ENCODE measurements around the gene TEX101. TPM values are rescaled to one million over a fixed set of nuclear protein-coding genes. Genes with fewer than 3 reads are reported as not detected.

TEX101 gene
- total RNA-seq, 1 donor from 2014 or later, result not detected

DNA sequence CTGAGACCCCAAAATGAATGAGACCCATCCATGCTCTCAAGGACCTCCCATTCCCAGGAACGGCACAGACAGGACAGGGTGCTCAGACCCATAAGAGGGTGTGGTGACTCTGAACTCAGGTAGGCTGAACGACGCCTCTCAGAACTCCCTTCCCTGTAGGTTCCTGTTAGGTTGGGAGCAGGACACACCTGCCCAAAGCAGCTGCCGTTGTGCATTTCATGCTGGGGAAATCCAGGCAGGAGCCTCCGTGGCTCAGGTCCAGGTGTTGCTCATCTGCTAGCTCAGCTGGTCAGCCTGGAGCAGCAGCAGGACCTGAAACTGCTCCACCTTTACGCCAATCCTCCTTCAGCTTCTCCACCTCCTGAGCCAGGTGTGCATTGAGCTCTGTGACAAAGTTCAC lies 19.1 kb upstream of the TEX101 start:
- Mint-ChIP-seq H3K9me3 (no peaks in the 10 kb centered on the region), H3K27ac (no peak overlapping the region), H3K36me3 (ENCODE audit: low read depth) (no peaks in the 10 kb centered on the region), H3K4me1 (no peaks in the 10 kb centered on the region), H3K27me3 (peaks cover 4% of the 10 kb centered on the region), H3K4me3 (no peak overlapping the region)
- intact Hi-C loops (cut with micrococcal nuclease), result no loop called here
- no peak for DNase-seq

DNA sequence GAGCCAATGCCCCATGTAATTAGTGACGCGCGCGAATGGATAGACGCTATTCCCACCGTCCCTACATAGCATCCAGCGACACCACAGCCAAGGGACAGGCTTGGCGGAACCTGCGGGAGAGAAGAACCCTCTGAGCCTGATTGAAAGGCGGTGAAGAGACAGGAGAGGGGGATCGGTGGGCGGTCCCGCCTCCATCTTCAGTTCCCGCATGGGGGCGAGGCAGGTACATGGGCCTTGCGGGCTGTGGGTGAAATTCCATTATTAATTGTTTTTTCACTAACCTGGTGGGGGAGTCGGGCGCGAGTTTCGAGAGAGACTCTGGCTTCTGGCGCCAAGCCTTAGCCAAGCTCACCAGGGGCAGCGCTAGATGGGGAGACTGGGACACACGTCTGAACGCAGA lies 8.4 kb upstream of the TEX101 start:
- H3K36me3 Mint-ChIP-seq (ENCODE audit: low read depth), result no peaks in the 10 kb centered on the region
- peaks cover 3% of the 10 kb centered on the region for H3K27me3 Mint-ChIP-seq
- no peak for DNase-seq
- intact Hi-C loops (cut with micrococcal nuclease), result no loop called here
- H3K4me3 Mint-ChIP-seq, result no peak overlapping the region
- H3K27ac Mint-ChIP-seq, result no peak overlapping the region
- H3K9me3 Mint-ChIP-seq, result no peaks in the 10 kb centered on the region
- H3K4me1 Mint-ChIP-seq, result no peaks in the 10 kb centered on the region

DNA sequence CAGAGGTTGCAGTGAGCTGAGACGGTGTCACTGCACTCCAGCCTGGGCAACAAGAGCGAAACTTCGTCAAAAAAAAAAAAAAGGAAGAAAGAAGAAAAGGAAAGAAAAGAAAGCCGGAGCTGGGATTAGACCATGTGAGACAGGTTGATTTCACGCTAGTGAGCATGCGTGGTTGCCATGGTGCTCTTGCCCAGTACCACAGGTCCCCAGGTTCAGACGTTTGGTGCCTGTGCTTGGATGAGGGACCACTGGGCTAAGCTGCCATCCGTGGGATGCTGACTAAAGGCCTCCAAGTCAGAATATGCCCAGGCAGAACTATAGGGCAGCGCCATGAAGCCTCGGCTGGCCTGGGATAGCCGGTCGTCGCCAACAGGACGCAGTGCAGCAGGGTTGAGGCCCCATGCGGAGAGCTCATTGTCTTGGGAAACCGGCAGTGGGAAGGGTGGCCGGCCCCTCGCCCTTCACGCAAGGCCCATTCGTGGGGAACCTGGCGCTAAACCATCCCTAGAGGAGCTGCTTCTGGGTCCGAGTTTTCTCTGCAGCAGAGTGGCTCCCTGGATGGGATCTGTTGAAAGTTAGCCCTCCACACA lies 7.2 kb upstream of the TEX101 start:
- intact Hi-C loops (cut with micrococcal nuclease), result no loop called here
- DNase-seq, result no peak
- H3K4me1 Mint-ChIP-seq, result no peaks in the 10 kb centered on the region
- no peaks in the 10 kb centered on the region for H3K9me3 Mint-ChIP-seq
- H3K4me3 Mint-ChIP-seq, result no peak overlapping the region
- peaks cover 3% of the 10 kb centered on the region for H3K27me3 Mint-ChIP-seq
- no peak overlapping the region for H3K27ac Mint-ChIP-seq
- H3K36me3 Mint-ChIP-seq (ENCODE audit: low read depth), result no peaks in the 10 kb centered on the region

DNA sequence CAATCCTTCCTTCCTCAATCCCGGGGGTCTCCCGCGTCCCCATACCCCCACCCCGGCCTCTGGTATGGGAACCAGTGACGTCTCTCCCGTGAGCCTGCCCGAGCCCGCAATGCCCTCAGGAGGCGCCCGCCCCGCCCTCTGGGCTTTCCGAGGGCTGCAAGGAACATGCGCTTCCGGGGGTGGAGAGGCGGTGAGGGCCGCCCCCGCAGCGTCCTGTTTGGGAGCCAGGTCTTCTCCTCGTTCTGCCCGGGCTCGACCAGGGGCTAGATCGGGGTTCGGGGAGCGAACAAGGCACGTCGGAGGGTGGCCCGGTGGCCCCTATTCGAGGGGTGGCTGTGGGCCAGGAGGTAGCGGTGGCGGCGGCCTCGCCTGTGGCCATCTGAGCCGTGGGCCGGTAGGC lies 6.6 kb upstream of the TEX101 start:
- H3K4me1 Mint-ChIP-seq, result no peaks in the 10 kb centered on the region
- no peaks in the 10 kb centered on the region for H3K9me3 Mint-ChIP-seq
- peaks cover 3% of the 10 kb centered on the region for H3K27me3 Mint-ChIP-seq
- no peak for DNase-seq
- no peak overlapping the region for H3K27ac Mint-ChIP-seq
- H3K4me3 Mint-ChIP-seq, result no peak overlapping the region
- intact Hi-C loops (cut with micrococcal nuclease), result no loop called here
- H3K36me3 Mint-ChIP-seq (ENCODE audit: low read depth), result no peaks in the 10 kb centered on the region

DNA sequence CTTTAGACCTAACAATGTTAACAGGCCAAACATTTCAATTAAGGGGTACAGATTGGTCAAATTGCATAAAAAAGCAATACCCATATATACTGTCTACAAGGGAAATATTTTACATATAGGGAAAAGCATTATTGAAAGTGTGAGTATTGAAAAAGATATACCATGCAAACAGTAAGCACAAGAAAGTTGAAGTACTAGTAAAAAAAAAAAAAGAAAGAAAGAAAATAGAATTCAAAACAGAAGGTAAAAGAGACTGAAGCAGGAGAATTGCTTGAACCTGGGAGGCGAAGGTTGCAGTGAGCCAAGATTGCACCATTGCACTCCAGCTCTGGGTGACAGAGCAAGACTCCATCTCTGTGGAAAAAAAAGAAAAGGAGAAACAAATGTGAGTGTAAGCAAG lies 5.3 kb upstream of the TEX101 start:
- H3K36me3 Mint-ChIP-seq (ENCODE audit: low read depth), result no peaks in the 10 kb centered on the region
- no peak overlapping the region for H3K4me3 Mint-ChIP-seq
- no peak for DNase-seq
- H3K4me1 Mint-ChIP-seq, result no peaks in the 10 kb centered on the region
- no peak overlapping the region for H3K27ac Mint-ChIP-seq
- intact Hi-C loops (cut with micrococcal nuclease), result no loop called here
- H3K27me3 Mint-ChIP-seq, result peaks cover 3% of the 10 kb centered on the region
- no peaks in the 10 kb centered on the region for H3K9me3 Mint-ChIP-seq

DNA sequence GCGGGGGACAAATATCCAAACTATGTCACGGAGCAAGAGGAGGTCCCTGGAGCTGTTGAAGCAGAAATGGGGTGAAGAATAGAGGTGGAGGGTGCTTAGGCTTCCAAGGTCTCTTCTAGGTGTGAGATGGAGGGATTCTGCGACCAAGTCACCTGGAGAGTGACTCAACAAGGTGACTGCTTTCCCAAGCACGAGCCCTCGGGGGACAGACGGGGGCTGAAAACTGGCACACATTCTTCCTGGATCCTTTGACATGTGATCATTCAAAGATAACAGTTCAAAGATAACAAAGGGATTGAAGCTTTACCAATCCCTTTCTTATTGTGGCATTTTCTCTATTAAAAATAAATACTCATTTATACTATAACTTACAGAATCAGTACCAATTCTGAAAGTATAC lies 2.2 kb upstream of the TEX101 start:
- DNase-seq, result no peak
- Mint-ChIP-seq H3K27ac (no peak overlapping the region), H3K27me3 (no peaks in the 10 kb centered on the region), H3K4me3 (no peak overlapping the region), H3K9me3 (no peaks in the 10 kb centered on the region), H3K4me1 (no peaks in the 10 kb centered on the region), H3K36me3 (ENCODE audit: low read depth) (no peaks in the 10 kb centered on the region)
- intact Hi-C loops (cut with micrococcal nuclease), result no loop called here

DNA sequence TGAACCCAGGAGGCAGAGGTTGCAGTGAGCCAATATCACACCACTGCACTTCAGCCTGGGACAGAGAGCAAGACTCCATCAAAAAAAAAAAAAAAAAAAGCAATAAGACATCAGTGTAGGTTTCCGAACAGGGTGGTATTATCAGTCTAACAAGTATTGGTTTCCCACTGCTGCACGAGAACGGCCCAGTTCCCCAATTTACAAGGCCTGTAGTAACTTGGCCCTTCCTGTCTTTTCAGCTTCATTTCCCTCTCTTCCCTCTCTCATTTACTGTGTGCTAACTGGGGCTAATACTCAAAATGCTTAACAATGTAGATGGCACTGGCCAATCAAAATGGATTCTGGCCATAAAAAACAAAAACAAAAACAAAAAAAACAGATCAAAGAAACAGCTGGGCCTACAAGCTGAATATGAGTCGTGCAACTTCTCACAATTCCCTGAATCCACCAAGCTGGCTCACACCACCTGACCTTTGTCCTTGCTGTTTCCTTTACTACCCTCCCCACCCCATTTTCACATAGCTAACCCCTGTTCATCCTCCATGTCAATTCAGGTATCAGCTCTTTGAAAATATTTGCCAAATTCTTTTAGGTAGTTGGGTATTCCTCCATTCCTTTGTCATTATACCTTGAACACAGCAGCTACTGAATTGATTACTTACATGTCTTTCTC lies 2.4 kb downstream of the TEX101 start:
- peaks cover 7% of the 10 kb centered on the region for H3K27me3 Mint-ChIP-seq
- H3K4me3 Mint-ChIP-seq, result no peak overlapping the region
- no peak overlapping the region for H3K27ac Mint-ChIP-seq
- H3K4me1 Mint-ChIP-seq, result no peaks in the 10 kb centered on the region
- H3K36me3 Mint-ChIP-seq (ENCODE audit: low read depth), result no peaks in the 10 kb centered on the region
- H3K9me3 Mint-ChIP-seq, result no peaks in the 10 kb centered on the region
- no peak for DNase-seq
- intact Hi-C loops (cut with micrococcal nuclease), result no loop called here

DNA sequence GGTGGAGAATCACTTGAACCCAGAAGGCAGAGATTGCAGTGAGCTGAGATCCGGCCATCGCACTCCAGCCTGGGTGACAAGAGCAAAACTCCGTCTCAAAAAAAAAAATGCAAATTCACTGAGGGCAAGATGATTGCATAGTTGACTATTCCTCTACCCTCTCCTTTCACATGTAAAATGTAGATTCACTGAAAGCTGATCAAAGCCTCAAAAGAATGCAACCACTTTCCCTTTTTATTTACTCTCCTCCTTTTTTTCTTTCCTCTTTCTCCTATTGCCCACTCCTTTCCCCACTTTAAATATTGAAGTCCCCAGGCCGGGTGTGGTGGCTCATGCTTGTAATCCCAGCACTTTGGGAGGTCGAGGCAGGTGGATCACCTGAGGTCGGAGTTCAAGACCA lies 6.3 kb downstream of the TEX101 start:
- no peak overlapping the region for H3K4me3 Mint-ChIP-seq
- H3K4me1 Mint-ChIP-seq, result peaks cover 2% of the 10 kb centered on the region
- H3K36me3 Mint-ChIP-seq (ENCODE audit: low read depth), result no peaks in the 10 kb centered on the region
- H3K9me3 Mint-ChIP-seq, result no peaks in the 10 kb centered on the region
- no peak for DNase-seq
- intact Hi-C loops (cut with micrococcal nuclease), result no loop called here
- no peak overlapping the region for H3K27ac Mint-ChIP-seq
- H3K27me3 Mint-ChIP-seq, result peaks cover 10% of the 10 kb centered on the region

DNA sequence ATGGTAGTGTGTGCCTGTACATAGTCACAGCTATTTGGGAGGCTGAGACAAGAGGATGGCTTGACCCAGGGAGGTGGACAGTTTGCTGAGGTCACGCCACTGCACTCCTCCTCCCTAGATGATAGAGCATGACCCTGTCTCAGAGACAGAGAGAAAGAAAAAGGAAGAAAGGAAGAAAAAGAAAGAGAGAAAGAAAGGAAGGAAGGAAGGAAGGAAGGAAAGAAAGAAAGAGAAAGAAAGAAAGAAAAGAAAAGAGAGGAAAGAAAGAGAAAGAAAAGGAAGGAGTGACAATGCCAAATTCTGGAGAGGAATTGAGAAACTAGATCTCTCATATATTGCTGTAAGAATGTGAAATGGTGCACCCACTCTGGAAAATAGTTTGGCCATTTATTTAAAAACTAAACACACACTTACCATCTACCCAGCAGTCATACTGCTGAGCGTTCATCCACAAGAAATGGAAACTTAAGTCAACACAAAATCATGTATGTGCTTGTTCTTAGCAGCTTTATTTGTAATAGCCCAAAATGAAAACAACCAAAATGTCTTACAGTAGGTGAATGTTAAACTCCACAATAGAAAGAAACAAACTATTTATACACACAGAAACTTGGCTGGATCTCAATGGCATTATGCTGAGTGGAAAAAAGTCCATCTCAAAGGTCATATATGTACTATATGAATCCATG lies 7.5 kb downstream of the TEX101 start:
- H3K9me3 Mint-ChIP-seq, result no peaks in the 10 kb centered on the region
- no peak overlapping the region for H3K4me3 Mint-ChIP-seq
- no peak overlapping the region for H3K27ac Mint-ChIP-seq
- peaks cover 14% of the 10 kb centered on the region for H3K27me3 Mint-ChIP-seq
- intact Hi-C loops (cut with micrococcal nuclease), result no loop called here
- H3K4me1 Mint-ChIP-seq, result peaks cover 2% of the 10 kb centered on the region
- H3K36me3 Mint-ChIP-seq (ENCODE audit: low read depth), result no peaks in the 10 kb centered on the region
- DNase-seq, result no peak

DNA sequence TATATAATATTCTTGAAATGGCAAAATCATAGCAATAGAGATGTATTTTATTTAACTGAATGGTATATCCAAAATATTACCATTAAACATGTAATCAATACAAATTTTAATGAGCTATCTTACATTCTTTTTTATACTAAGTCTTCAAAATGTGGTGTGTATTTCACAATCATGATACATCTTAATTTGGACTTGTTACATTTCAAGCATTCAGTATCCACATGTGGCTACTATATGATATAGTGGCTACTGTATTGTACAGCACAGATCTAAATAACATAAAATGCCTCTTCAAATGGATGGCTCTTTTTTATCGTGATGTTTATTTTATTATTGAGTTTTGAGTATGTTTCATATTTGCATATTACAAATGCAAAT lies 8.0 kb downstream of the TEX101 start:
- H3K27me3 Mint-ChIP-seq, result peaks cover 14% of the 10 kb centered on the region
- H3K4me1 Mint-ChIP-seq, result peaks cover 2% of the 10 kb centered on the region
- H3K4me3 Mint-ChIP-seq, result no peak overlapping the region
- H3K36me3 Mint-ChIP-seq (ENCODE audit: low read depth), result no peaks in the 10 kb centered on the region
- intact Hi-C loops (cut with micrococcal nuclease), result no loop called here
- no peak overlapping the region for H3K27ac Mint-ChIP-seq
- DNase-seq, result no peak
- no peaks in the 10 kb centered on the region for H3K9me3 Mint-ChIP-seq

DNA sequence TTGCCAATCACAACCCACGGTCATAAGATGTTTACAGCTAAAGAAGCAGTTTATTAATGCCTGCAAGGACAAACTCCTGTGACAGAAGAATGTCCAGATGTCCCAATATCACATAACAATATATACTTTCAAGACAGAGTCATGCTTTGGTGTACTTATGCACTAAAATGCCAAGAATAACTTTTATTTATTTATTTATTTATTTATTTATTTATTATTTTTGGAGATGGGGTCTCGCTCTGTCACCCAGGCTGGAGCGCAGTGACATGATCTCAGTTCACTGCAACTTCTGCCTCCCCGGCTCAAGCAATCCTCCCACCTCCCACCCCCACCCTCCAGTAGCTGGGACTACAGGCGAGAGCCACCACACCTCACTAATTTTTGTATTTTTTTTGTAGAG lies 9.1 kb downstream of the TEX101 start:
- intact Hi-C loops (cut with micrococcal nuclease), result no loop called here
- DNase-seq, result no peak
- Mint-ChIP-seq H3K4me1 (peaks cover 2% of the 10 kb centered on the region), H3K27me3 (peaks cover 11% of the 10 kb centered on the region), H3K4me3 (no peak overlapping the region), H3K36me3 (ENCODE audit: low read depth) (no peaks in the 10 kb centered on the region), H3K9me3 (no peaks in the 10 kb centered on the region), H3K27ac (no peak overlapping the region)

DNA sequence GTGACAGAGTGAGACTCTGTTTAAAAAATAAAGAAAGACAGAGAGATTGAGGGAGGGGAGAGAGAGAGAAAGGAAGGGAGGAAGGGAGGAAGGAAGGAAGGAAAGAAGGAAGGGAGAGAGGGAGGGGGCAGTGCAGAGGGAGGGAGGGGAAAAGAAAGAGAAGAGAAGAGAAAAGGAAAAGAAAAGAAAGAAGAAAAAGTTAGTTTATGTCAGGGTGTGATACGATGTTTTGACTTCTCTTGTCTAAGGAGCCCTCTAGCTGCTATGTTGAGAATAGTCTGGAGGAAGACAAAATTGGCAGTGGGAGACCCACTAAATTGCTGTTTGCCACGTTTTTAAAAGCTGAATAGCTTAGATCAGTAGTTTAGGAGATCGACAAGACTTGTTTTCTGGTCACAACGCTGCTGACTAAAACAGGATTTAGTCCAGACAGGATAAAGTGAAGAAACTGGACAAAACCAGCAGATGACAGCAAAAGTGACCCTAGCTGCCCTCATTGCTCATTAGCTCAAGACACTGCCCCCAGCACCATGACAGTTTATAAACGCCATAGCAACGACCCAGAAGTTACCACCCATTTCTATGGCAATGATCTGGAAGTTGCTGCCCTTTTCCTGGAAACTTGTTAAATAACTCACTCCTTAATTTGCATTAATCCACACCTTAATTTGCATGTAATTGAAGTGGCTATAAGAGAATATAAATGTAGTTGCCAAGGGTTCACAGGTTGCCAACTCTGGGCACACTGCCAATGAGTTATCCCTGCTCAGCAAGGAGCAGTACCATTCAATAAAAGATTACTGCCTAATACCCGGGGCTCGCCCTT lies 11.1 kb downstream of the TEX101 start:
- intact Hi-C loops (cut with micrococcal nuclease), result no loop called here
- no peaks in the 10 kb centered on the region for H3K9me3 Mint-ChIP-seq
- no peak overlapping the region for H3K4me3 Mint-ChIP-seq
- peaks cover 10% of the 10 kb centered on the region for H3K4me1 Mint-ChIP-seq
- DNase-seq, result no peak
- H3K36me3 Mint-ChIP-seq (ENCODE audit: low read depth), result no peaks in the 10 kb centered on the region
- no peak overlapping the region for H3K27ac Mint-ChIP-seq
- peaks cover 11% of the 10 kb centered on the region for H3K27me3 Mint-ChIP-seq

DNA sequence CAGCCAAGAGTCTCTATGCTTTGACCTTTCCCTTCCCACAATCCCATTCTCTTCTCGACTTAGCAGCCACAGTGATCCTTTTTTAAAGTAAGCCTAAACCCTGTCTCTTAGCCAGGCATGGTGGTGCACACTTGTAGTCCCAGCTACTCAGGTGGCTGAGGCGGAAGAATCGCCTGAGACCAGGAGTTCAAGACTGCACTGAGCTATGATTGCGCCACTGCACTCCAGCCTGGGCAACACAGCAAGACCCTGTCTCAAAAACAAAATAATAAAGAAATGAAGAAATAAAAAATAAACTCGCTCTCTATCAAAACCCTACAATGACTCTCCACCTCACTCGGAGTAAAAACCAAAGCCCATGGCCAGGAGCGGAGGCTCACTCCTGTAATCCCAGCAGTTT lies 14.7 kb downstream of the TEX101 start:
- intact Hi-C loops (cut with micrococcal nuclease), result no loop called here
- H3K4me1 Mint-ChIP-seq, result peaks cover 21% of the 10 kb centered on the region
- no peaks in the 10 kb centered on the region for H3K9me3 Mint-ChIP-seq
- H3K36me3 Mint-ChIP-seq (ENCODE audit: low read depth), result no peaks in the 10 kb centered on the region
- no peak overlapping the region for H3K27ac Mint-ChIP-seq
- peaks cover 7% of the 10 kb centered on the region for H3K27me3 Mint-ChIP-seq
- H3K4me3 Mint-ChIP-seq, result no peak overlapping the region
- DNase-seq, result no peak

DNA sequence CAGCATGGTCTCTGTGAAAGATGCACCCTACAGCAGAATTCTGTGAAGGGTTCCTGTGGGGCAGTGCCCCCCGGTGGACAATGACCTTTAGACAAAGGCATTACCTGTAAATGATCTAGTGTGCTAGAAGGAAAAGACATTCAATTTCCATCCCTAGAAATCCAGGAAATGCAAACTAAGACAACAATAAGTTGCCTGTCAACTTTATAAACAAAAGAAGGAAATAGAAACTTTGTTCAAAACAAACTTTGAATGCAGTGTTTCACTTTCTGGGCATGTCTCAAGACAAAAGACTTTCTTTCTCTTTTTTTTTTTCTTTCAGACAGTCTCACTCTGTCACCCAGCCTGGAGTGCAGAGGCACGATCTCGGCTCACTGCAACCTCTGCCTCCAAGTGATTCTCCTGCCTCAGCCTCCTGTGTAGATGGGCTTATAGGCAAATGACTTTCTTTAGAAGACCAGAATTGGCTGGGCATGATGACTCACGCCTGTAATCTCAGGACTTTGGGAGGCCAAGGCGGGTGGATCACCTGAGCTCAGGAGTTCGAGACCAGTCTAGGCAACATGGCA lies 15.5 kb downstream of the TEX101 start:
- no peak overlapping the region for H3K27ac Mint-ChIP-seq
- H3K4me3 Mint-ChIP-seq, result no peak overlapping the region
- no peaks in the 10 kb centered on the region for H3K9me3 Mint-ChIP-seq
- H3K27me3 Mint-ChIP-seq, result peaks cover 5% of the 10 kb centered on the region
- H3K36me3 Mint-ChIP-seq (ENCODE audit: low read depth), result no peaks in the 10 kb centered on the region
- intact Hi-C loops (cut with micrococcal nuclease), result no loop called here
- peaks cover 21% of the 10 kb centered on the region for H3K4me1 Mint-ChIP-seq
- peak; percentile 74 for DNase-seq
